GM18502 (cell line): ENCODE data around the gene SPDYC.

Experiments used
- ATAC-seq: cut with Tn5 transposase; IDR thresholded peaks from one replicate; pipeline ENCODE4 v1.9.1; 2021; ENCODE audit warnings: mild to moderate bottlenecking; ENCODE audit not compliant: unreplicated experiment, poor library complexity

Gene SPDYC

GRCh38 chr11:65194564-65194963 lies 24.5 kb downstream of the SPDYC start:
- no peak for ATAC-seq

- no peak for ATAC-seq
These were observed 34.1 kb downstream of the SPDYC start for GRCh38 chr11:65204143-65204542.

GRCh38 chr11:65204646-65205601 lies 34.9 kb downstream of the SPDYC start:
- ATAC-seq, result no peak

GRCh38 chr11:65205602-65205967 lies 35.6 kb downstream of the SPDYC start:
- no peak for ATAC-seq

GRCh38 chr11:65206441-65206841 lies 36.4 kb downstream of the SPDYC start:
- no peak for ATAC-seq

- ATAC-seq, result no peak
These were observed 36.9 kb downstream of the SPDYC start for GRCh38 chr11:65206901-65207300.

GRCh38 chr11:65207918-65208784 lies 38.1 kb downstream of the SPDYC start:
- ATAC-seq, result no peak

- ATAC-seq, result no peak
These were observed 39.0 kb downstream of the SPDYC start for GRCh38 chr11:65208785-65209710.

GRCh38 chr11:65209711-65210360 lies 39.8 kb downstream of the SPDYC start:
- ATAC-seq, result no peak

- ATAC-seq, result no peak
These were observed 40.3 kb downstream of the SPDYC start for GRCh38 chr11:65210361-65210731.

GRCh38 chr11:65210748-65211147 lies 40.7 kb downstream of the SPDYC start:
- ATAC-seq, result no peak

GRCh38 chr11:65211293-65212105 lies 41.5 kb downstream of the SPDYC start:
- no peak for ATAC-seq

- no peak for ATAC-seq
These were observed 42.3 kb downstream of the SPDYC start for GRCh38 chr11:65212226-65212801.

GRCh38 chr11:65213322-65214211 lies 43.5 kb downstream of the SPDYC start:
- no peak for ATAC-seq

GRCh38 chr11:65214212-65214845 lies 44.3 kb downstream of the SPDYC start:
- ATAC-seq, result no peak

GRCh38 chr11:65215441-65216076 lies 45.5 kb downstream of the SPDYC start:
- ATAC-seq, result no peak

GRCh38 chr11:65216830-65217229 lies 46.8 kb downstream of the SPDYC start:
- ATAC-seq, result no peak
